GM13976 (cell line): ENCODE data around the gene ATXN7L1.

Source experiments
- DNase-seq: peaks from one replicate; pipeline ENCODE4 v3.0.0; 2012; ENCODE audit warnings: low spot score
- CTCF ChIP-seq: IDR thresholded peaks from 2 replicates; pipeline ENCODE4 v1.5.1; 2012; ENCODE audit warnings: borderline replicate concordance, mild to moderate bottlenecking; ENCODE audit not compliant: insufficient read depth; ENCODE audit errors: extremely low read depth, missing control alignments, control extremely low read depth
- in situ Hi-C: fragments of 300-500 bp; cut with MboI; formaldehyde crosslinking; loops from one replicate; pipeline ENCODE4 v1.12.0; 2022; ENCODE audit warnings: low sequenced_read_pairs, mixed read lengths, inconsistent platforms; ENCODE audit not compliant: unreplicated experiment

ATXN7L1 gene

DNA sequence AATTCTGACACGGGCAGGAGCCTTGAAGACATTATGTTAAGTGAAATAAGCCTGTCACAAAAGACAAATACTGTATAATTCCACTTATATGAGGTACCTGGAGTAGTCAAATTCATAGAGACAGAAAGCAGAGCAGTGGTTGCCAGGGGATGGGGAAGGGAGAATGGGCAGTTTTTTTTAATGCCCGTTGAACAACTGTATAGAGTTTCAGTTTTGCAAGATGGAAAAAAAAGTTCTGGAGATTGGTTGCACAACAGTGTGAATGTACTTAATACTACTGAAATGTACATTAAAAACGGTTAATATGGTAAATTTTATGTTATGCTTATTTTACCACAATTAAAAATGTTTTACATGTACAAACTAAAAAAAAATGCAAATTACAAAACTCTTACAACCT is 231.5 kb downstream of the ATXN7L1 start:
- DNase-seq, result no peak
- TF ChIP-seq CTCF, result no peak
- in situ Hi-C loops, result no loop called here

- in situ Hi-C loops, result no loop called here
- no peak for DNase-seq
These were observed 232.5 kb downstream of the ATXN7L1 start for GRCh38 chr7:105643851-105644250.

GRCh38 chr7:105643384-105643783 is 233.0 kb downstream of the ATXN7L1 start:
- in situ Hi-C loops, result no loop called here
- no peak for TF ChIP-seq CTCF
- DNase-seq, result no peak

More at GRCh38 chr7:105643851-105644250, 232.5 kb downstream of the ATXN7L1 start:
- no peak for TF ChIP-seq CTCF

GRCh38 chr7:105642264-105642663 is 234.1 kb downstream of the ATXN7L1 start:
- no peak for DNase-seq
- in situ Hi-C loops, result no loop called here
- no peak for TF ChIP-seq CTCF

- no peak for TF ChIP-seq CTCF
- DNase-seq, result no peak
- in situ Hi-C loops, result no loop called here
These were observed 235.2 kb downstream of the ATXN7L1 start for GRCh38 chr7:105640956-105641810.

DNA sequence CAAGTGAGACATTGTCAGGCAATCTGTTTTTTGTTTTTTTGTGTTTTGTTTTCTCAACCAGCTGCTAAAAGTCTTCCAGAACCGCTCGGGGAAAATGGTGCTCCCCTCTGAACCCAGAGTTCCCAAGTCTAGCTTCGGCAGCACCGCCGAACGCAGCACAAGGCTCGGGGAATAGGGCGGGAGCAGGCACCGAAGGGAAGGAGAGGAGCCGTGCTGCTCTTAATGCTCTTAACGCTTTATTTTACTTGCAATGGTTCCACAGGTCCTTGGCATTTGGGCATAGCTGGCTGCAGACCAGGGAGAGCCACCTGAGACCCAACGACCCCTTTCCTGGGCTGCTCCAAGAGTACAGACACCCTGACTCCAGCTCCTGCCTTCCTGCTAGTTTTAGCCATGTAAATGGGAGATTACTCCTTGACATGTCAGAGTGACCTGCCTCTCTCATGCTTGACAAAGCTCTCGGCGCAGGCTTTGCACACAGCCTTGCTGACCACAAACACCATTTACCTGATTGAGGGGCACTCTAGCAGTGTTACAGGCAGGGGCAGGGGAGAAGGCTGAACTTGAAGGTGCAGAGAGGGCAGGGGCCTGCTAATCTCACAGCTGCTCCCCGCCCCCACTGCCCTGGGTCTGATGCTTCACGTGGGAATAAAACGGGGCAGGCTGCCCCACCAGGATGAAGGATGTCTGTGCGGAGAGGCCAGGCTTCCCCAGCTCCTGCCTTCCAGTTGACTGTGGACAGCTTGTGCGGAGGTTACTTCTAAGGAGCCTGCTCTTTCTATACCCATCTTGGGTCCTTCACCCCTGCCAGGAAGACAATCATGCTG is 236.5 kb downstream of the ATXN7L1 start:
- DNase-seq, result no peak
- no peak for TF ChIP-seq CTCF
- in situ Hi-C loops, result no loop called here
